HFF-Myc (cell line): ENCODE data around the gene DTNBP1.

ENCODE experiments used
- DNase-seq: peaks from one replicate; pipeline ENCODE4 v3.0.0-alpha.2; 2011; ENCODE audit warnings: low read depth; ENCODE audit errors: extremely low read depth
- H3K4me3 ChIP-seq: replicated peaks from 2 replicates; pipeline ENCODE4 v1.5.1; 2011; ENCODE audit warnings: low read depth, mild to moderate bottlenecking, control low read depth, low read length
- CTCF ChIP-seq: IDR thresholded peaks from 2 replicates; pipeline ENCODE4 v1.5.1; 2012; ENCODE audit warnings: mild to moderate bottlenecking, low read depth, low read length, control low read depth; ENCODE audit errors: missing control alignments

Gene DTNBP1

GRCh38 chr6:15577106-15577505, 85.7 kb downstream of the DTNBP1 start:
- H3K4me3 ChIP-seq = no peak overlapping the region
- no peak for DNase-seq
- no peak for TF ChIP-seq CTCF

- TF ChIP-seq CTCF = no peak
- DNase-seq = no peak
- no peak overlapping the region for H3K4me3 ChIP-seq
These were observed 87.3 kb downstream of the DTNBP1 start for GRCh38 chr6:15575357-15576033.

- DNase-seq = no peak
- no peak for TF ChIP-seq CTCF
- no peak overlapping the region for H3K4me3 ChIP-seq
These were observed 88.3 kb downstream of the DTNBP1 start for GRCh38 chr6:15574486-15574885.

- no peak overlapping the region for H3K4me3 ChIP-seq
- TF ChIP-seq CTCF = no peak
- no peak for DNase-seq
These were observed 88.8 kb downstream of the DTNBP1 start for GRCh38 chr6:15574023-15574422.

- no peak for TF ChIP-seq CTCF
- DNase-seq = no peak
- no peak overlapping the region for H3K4me3 ChIP-seq
These were observed 89.4 kb downstream of the DTNBP1 start for GRCh38 chr6:15573384-15573783.

- H3K4me3 ChIP-seq = no peak overlapping the region
- TF ChIP-seq CTCF = no peak
- DNase-seq = no peak
These were observed 90.4 kb downstream of the DTNBP1 start for GRCh38 chr6:15572296-15573016.
